Measurements from ENCODE around the gene CALHM6. TPM values are rescaled to one million over a fixed set of nuclear protein-coding genes. Genes with fewer than 3 reads are reported as not detected.

CALHM6 gene
- polyA plus RNA-seq, 1 experiment = 0.81 TPM

DNA sequence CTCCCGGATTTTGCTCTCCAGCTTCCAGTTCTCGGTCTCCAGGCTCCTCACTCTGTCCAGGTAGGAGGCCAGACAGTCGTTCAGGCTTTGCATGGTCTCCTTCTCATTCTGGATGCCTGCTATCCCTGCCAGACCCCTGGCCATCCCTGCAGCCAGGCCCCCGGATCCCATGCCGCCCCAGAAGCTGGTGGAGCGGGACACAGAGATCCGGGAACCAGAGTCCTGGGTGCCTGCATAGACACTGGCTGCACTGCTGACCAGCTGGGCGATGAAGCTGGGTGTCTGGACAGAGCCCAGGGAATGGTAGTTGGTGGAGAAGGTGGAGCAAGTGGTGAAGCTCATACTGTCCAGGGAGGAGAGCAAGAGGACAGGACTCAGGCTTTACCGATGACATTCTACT lies 2.9 kb upstream of the CALHM6 start:
- Histone ChIP-seq H3K9me3 (ENCODE audit: control insufficient read depth, insufficient read depth, low read length) (peaks cover 5% of the 10 kb centered on the region), H3K4me3 (ENCODE audit: low read depth, low read length) (no peak overlapping the region), H3K27ac (ENCODE audit: low read depth, low read length) (no peak overlapping the region), H3K27me3 (ENCODE audit: control insufficient read depth, insufficient read depth, low read length) (no peaks in the 10 kb centered on the region)
- ChIA-PET CTCF (interaction anchor here (0.8 to 1.5 kb wide), 2 partner anchors 53 to 170 kb away, joined by 3 to 4 read pairs; partner anchors contain the start of gene CALHM5), POLR2A (no interaction called here)
- DNase-seq (ENCODE audit: low read depth, low spot score) = no peak
- TF ChIP-seq, protein P1, sequence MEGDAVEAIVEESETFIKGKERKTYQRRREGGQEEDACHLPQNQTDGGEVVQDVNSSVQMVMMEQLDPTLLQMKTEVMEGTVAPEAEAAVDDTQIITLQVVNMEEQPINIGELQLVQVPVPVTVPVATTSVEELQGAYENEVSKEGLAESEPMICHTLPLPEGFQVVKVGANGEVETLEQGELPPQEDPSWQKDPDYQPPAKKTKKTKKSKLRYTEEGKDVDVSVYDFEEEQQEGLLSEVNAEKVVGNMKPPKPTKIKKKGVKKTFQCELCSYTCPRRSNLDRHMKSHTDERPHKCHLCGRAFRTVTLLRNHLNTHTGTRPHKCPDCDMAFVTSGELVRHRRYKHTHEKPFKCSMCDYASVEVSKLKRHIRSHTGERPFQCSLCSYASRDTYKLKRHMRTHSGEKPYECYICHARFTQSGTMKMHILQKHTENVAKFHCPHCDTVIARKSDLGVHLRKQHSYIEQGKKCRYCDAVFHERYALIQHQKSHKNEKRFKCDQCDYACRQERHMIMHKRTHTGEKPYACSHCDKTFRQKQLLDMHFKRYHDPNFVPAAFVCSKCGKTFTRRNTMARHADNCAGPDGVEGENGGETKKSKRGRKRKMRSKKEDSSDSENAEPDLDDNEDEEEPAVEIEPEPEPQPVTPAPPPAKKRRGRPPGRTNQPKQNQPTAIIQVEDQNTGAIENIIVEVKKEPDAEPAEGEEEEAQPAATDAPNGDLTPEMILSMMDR (IDR thresholded peaks at IDR 0.05; ENCODE audit: low read depth, low read length) = no peak

DNA sequence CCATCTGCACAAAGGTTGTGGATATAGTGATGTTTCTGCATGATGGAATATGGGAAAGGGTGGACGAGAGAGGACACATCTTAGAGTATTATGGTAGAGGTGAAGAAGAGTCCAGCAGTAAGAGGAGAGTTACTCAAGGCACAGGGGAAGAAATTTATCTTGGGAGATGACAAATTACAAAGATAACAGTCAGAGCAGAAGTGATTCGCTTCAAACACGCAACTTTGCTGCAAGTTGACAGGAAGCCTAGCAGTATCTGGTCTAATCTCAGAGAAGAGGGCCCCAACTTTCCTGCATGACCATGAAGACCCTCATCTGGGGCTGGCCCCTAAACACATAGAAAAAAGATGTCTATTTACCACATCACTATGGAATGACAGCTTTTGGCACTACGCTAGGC lies 1.2 kb upstream of the CALHM6 start:
- TF ChIP-seq, protein P1 (IDR thresholded peaks at IDR 0.05; ENCODE audit: low read depth, low read length) = no peak
- POLR2A ChIA-PET = no interaction called here
- CTCF ChIA-PET = no interaction called here
- Histone ChIP-seq H3K9me3 (ENCODE audit: control insufficient read depth, insufficient read depth, low read length) (peaks cover 5% of the 10 kb centered on the region), H3K27ac (ENCODE audit: low read depth, low read length) (no peak overlapping the region), H3K4me3 (ENCODE audit: low read depth, low read length) (no peak overlapping the region), H3K27me3 (ENCODE audit: control insufficient read depth, insufficient read depth, low read length) (no peaks in the 10 kb centered on the region)
- no peak for DNase-seq (ENCODE audit: low read depth, low spot score)

DNA sequence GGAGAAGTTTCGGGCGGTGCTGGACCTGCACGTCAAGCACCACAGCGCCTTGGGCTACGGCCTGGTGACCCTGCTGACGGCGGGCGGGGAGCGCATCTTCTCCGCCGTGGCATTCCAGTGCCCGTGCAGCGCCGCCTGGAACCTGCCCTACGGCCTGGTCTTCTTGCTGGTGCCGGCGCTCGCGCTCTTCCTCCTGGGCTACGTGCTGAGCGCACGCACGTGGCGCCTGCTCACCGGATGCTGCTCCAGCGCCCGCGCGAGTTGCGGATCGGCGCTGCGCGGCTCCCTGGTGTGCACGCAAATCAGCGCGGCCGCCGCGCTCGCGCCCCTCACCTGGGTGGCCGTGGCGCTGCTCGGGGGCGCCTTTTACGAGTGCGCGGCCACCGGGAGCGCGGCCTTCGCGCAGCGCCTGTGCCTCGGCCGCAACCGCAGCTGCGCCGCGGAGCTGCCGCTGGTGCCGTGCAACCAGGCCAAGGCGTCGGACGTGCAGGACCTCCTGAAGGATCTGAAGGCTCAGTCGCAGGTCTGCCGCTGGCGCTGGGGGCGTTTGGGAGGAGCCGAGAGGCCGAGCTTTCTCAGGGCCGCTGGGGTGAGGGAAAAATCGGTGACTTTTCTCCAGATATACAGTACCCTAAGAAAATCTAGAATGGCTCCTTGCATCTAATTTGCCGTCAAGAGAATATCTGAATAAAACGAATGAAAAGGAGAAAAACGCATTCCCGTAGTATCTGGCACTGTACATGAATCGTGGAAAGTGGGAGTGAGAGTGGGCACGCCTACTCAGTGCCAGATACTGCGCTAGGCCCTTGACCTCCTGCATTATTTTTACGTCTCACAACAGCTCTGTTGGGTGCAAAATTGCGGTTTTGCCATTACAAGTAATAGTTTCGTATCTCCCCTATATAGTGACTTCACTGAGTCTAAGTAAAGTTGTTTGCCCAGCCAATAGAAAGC lies 1.0 kb downstream of the CALHM6 start:
- H3K9me3 ChIP-seq (ENCODE audit: control insufficient read depth, insufficient read depth, low read length) = peaks cover 5% of the 10 kb centered on the region
- ChIA-PET POLR2A (interaction anchor here (0.9 kb wide), 1 partner anchor 92 kb away, joined by 3 read pairs; the partner anchor contains the start of gene DSE), CTCF (interaction anchor here (0.6 to 2.5 kb wide), 2 partner anchors 174 to 272 kb away, joined by 3 to 8 read pairs; no protein-coding TSS in a partner anchor)
- peak overlapping the region; percentile 42 for H3K4me3 ChIP-seq (ENCODE audit: low read depth, low read length)
- DNase-seq (ENCODE audit: low read depth, low spot score) = no peak
- H3K27ac ChIP-seq (ENCODE audit: low read depth, low read length) = no peak overlapping the region
- no peaks in the 10 kb centered on the region for H3K27me3 ChIP-seq (ENCODE audit: control insufficient read depth, insufficient read depth, low read length)
- TF ChIP-seq, protein P1 (IDR thresholded peaks at IDR 0.05; ENCODE audit: low read depth, low read length) = no peak

DNA sequence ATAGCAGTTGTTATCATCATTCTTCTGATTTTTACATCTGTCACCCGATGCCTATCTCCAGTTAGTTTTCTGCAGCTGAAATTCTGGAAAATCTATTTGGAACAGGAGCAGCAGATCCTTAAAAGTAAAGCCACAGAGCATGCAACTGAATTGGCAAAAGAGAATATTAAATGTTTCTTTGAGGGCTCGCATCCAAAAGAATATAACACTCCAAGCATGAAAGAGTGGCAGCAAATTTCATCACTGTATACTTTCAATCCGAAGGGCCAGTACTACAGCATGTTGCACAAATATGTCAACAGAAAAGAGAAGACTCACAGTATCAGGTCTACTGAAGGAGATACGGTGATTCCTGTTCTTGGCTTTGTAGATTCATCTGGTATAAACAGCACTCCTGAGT lies 2.1 kb downstream of the CALHM6 start:
- DNase-seq (ENCODE audit: low read depth, low spot score) = no peak

More for the DNA sequence above, 2.1 kb downstream of the CALHM6 start:
- TF ChIP-seq, protein P1 (IDR thresholded peaks at IDR 0.05; ENCODE audit: low read depth, low read length) = no peak
- ChIA-PET POLR2A (no interaction called here), CTCF (interaction anchor here (0.6 to 2.5 kb wide), 4 partner anchors 19 to 273 kb away, joined by 3 to 8 read pairs (median 4); partner anchors contain the start of gene CALHM5)
- H3K4me3 ChIP-seq (ENCODE audit: low read depth, low read length) = no peak overlapping the region
- no peaks in the 10 kb centered on the region for H3K27me3 ChIP-seq (ENCODE audit: control insufficient read depth, insufficient read depth, low read length)
- H3K27ac ChIP-seq (ENCODE audit: low read depth, low read length) = no peak overlapping the region
- H3K9me3 ChIP-seq (ENCODE audit: control insufficient read depth, insufficient read depth, low read length) = peaks cover 5% of the 10 kb centered on the region

All from AG04450 (cell line).